AG09309 (cell line): ENCODE measurements around the gene ZNF808.
"Not testable (repeated sequence)": the region's sequence is repeated elsewhere in the genome, so short reads cannot be mapped to it uniquely, and the experiment has no call there.

Experiments
- DNase-seq: peaks from one replicate; pipeline ENCODE4 v3.0.0-alpha.2; 2010; ENCODE audit warnings: low read depth
- H3K4me3 ChIP-seq: 2 replicates; pipeline ENCODE4 v1.5.1; 2011; ENCODE audit warnings: mild to moderate bottlenecking, low read depth, low read length, moderate library complexity; ENCODE audit not compliant: control insufficient read depth
- CTCF ChIP-seq: IDR thresholded peaks from 2 replicates; pipeline ENCODE4 v1.5.1; 2011; ENCODE audit warnings: mild to moderate bottlenecking, low read depth, low read length, inconsistent platforms; ENCODE audit not compliant: insufficient read depth, control insufficient read depth; ENCODE audit errors: missing control alignments

Gene ZNF808

GRCh38 chr19:52527134-52527955, at the start of gene ZNF808:
Gene ZNF808 (plus strand): TSS chr19:52527668. CDS start chr19:52543285, 15,617 bp downstream.
- peak; percentile 63 for DNase-seq
- TF ChIP-seq CTCF: peak; percentile 70
- H3K4me3 ChIP-seq: peak within 1 kb of the TSS; percentile 63

GRCh38 chr19:52484111-52484743, 43.2 kb upstream of the ZNF808 start:
- DNase-seq, H3K4me3 ChIP-seq: not testable (repeated sequence)

GRCh38 chr19:52485064-52485463, 42.4 kb upstream of the ZNF808 start:
- DNase-seq, H3K4me3 ChIP-seq: not testable (repeated sequence)

- H3K4me3 ChIP-seq: not testable (repeated sequence)
Observed at GRCh38 chr19:52485561-52486240, 41.8 kb upstream of the ZNF808 start.

GRCh38 chr19:52492201-52492993, 35.1 kb upstream of the ZNF808 start:
- no peak overlapping the region; the same call in 1 of the 2 replicates for H3K4me3 ChIP-seq
- TF ChIP-seq CTCF: no peak
- no peak for DNase-seq

More at GRCh38 chr19:52485561-52486240, 41.8 kb upstream of the ZNF808 start:
- not testable (repeated sequence) for DNase-seq

GRCh38 chr19:52492994-52493470, 34.4 kb upstream of the ZNF808 start:
- DNase-seq: no peak
- TF ChIP-seq CTCF: no peak
- no peak overlapping the region for H3K4me3 ChIP-seq

GRCh38 chr19:52494518-52494917, 33.0 kb upstream of the ZNF808 start:
- H3K4me3 ChIP-seq: no peak overlapping the region
- DNase-seq: no peak
- TF ChIP-seq CTCF: no peak
